Osteoblast (primary cell): ENCODE measurements around the gene MCCC1. TPM values are rescaled to one million over a fixed set of nuclear protein-coding genes. Genes with fewer than 3 reads are reported as not detected.

ENCODE experiments used
- DNase-seq: peaks from one replicate; pipeline ENCODE4 v3.0.0; 2011; ENCODE audit warnings: low spot score, mixed read lengths; ENCODE audit not compliant: insufficient read length; ENCODE audit errors: missing footprints
- H2AFZ ChIP-seq: 2 replicates; pipeline ENCODE4 v1.6.0; 2011; ENCODE audit warnings: mild to moderate bottlenecking, low read length
- H3K27ac ChIP-seq: 2 replicates; pipeline ENCODE4 v1.5.1; 2011; ENCODE audit warnings: mild to moderate bottlenecking, low read depth, low read length, moderate library complexity
- H3K27me3 ChIP-seq: 2 replicates; pipeline ENCODE4 v1.6.0; 2012; ENCODE audit warnings: mild to moderate bottlenecking, control low read depth, inconsistent platforms, low read length, moderate library complexity; ENCODE audit not compliant: insufficient read depth
- H3K36me3 ChIP-seq: 2 replicates; pipeline ENCODE4 v1.5.1; 2011; ENCODE audit warnings: mild to moderate bottlenecking, low read length, control low read depth, moderate library complexity; ENCODE audit not compliant: insufficient read depth
- H3K4me1 ChIP-seq: 2 replicates; pipeline ENCODE4 v1.5.1; 2011; ENCODE audit warnings: mild to moderate bottlenecking, low read length, control low read depth, moderate library complexity; ENCODE audit not compliant: insufficient read depth
- H3K4me2 ChIP-seq: 2 replicates; pipeline ENCODE4 v1.6.0; 2011; ENCODE audit warnings: mild to moderate bottlenecking, low read length; ENCODE audit not compliant: insufficient read depth
- H3K4me3 ChIP-seq: fragments of 200-600 bp; sonication (generic); 3 replicates; pipeline ENCODE4 v1.5.1; 2012; ENCODE audit warnings: mild to moderate bottlenecking, low read length, inconsistent platforms; ENCODE audit not compliant: insufficient read depth
- H3K79me2 ChIP-seq: 2 replicates; pipeline ENCODE4 v1.6.0; 2012; ENCODE audit warnings: mild to moderate bottlenecking, low read length, control low read depth, inconsistent platforms; ENCODE audit not compliant: insufficient read depth
- H3K9me3 ChIP-seq: 2 replicates; pipeline ENCODE4 v1.5.1; 2011; ENCODE audit warnings: low read depth, low read length, control low read depth
- H4K20me1 ChIP-seq: 2 replicates; pipeline ENCODE4 v1.6.0; 2012; ENCODE audit warnings: mild to moderate bottlenecking, low read length, control low read depth; ENCODE audit not compliant: insufficient read depth
- total RNA-seq: library from RNA; depleted of rRNA; stranded (reverse); fragments of >200 nt; gene quantifications from 2 replicates; pipeline ENCODE4 v1.2.3, GENCODE V29; 2012
- TF ChIP-seq, protein P1 (sequence below): IDR thresholded peaks from 2 replicates; pipeline ENCODE4 v1.5.1; 2011; ENCODE audit warnings: mild to moderate bottlenecking, low read depth, low read length, moderate library complexity; ENCODE audit errors: extremely low read depth

Gene MCCC1
- total RNA-seq, 1 donor: 20.6 TPM

DNA sequence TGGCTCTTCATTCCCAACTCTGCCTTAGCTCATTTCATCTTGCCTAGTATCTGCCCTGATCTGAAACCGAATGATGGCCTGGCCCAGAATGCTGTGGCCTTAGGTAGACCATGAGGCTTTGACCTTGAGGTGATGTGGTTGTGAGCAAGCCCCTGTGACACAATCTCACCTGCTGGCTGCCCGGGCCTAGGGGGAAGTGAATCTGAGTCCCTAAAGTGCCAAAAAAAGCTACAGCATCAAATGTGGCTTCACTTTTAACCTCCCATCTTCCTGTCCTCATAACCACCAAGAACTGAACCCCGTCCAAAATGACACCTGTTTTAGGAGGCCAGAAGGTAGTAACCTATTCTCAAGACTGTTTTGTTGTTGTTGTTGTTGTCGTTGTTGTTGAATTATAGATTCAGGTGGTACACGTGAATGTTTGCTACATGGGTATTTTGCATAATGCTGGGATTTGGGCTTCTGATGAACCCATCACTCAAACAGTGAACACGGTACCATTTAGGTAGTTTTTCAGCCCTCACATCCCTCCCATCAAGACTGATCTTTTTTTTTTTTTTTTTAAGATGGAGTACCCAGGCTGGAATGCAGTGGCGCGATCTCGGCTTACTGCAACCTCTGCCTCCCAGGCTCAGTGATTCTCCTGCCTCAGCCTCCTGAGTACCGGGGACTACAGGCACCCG lies 54.6 kb downstream of the MCCC1 start:
- Histone ChIP-seq H3K4me2 (no peak overlapping the region), H3K79me2 (no peaks in the 10 kb centered on the region), H3K9me3 (no peaks in the 10 kb centered on the region), H3K27ac (no peak overlapping the region), H3K4me1 (peaks cover 3% of the 10 kb centered on the region), H4K20me1 (no peaks in the 10 kb centered on the region), H3K36me3 (peaks cover 14% of the 10 kb centered on the region), H3K4me3 (no peak overlapping the region), H3K27me3 (no peaks in the 10 kb centered on the region), H2AFZ (no peak overlapping the region)
- TF ChIP-seq, protein P1, sequence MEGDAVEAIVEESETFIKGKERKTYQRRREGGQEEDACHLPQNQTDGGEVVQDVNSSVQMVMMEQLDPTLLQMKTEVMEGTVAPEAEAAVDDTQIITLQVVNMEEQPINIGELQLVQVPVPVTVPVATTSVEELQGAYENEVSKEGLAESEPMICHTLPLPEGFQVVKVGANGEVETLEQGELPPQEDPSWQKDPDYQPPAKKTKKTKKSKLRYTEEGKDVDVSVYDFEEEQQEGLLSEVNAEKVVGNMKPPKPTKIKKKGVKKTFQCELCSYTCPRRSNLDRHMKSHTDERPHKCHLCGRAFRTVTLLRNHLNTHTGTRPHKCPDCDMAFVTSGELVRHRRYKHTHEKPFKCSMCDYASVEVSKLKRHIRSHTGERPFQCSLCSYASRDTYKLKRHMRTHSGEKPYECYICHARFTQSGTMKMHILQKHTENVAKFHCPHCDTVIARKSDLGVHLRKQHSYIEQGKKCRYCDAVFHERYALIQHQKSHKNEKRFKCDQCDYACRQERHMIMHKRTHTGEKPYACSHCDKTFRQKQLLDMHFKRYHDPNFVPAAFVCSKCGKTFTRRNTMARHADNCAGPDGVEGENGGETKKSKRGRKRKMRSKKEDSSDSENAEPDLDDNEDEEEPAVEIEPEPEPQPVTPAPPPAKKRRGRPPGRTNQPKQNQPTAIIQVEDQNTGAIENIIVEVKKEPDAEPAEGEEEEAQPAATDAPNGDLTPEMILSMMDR: no peak
- no peak for DNase-seq

DNA sequence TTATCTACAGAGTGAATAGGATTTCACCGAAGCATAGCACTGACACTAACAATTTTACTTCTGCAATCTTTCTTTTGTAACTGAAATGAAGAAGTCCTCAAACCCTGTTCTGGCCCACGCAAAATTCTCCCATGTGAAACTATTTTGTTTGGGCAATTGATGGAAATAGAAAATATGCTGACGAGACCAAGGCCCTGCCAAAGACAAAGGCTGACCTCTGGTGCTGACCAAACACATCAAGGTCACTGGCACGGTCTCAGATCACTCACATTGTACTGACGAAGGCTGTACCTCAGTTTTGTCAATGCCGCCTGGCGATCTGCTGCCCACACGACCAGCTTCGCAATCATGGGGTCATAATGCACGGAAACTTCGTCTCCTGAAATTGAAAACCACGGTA lies 60.5 kb downstream of the MCCC1 start:
- no peak overlapping the region for H3K27ac ChIP-seq
- no peak overlapping the region for H2AFZ ChIP-seq
- H3K36me3 ChIP-seq: peaks cover 14% of the 10 kb centered on the region
- H3K9me3 ChIP-seq: no peaks in the 10 kb centered on the region
- no peak overlapping the region for H3K4me2 ChIP-seq
- H3K79me2 ChIP-seq: no peaks in the 10 kb centered on the region
- TF ChIP-seq, protein P1: no peak
- H3K4me1 ChIP-seq: peaks cover 6% of the 10 kb centered on the region
- H3K27me3 ChIP-seq: no peaks in the 10 kb centered on the region
- no peaks in the 10 kb centered on the region for H4K20me1 ChIP-seq
- DNase-seq: no peak
- H3K4me3 ChIP-seq: no peak overlapping the region

DNA sequence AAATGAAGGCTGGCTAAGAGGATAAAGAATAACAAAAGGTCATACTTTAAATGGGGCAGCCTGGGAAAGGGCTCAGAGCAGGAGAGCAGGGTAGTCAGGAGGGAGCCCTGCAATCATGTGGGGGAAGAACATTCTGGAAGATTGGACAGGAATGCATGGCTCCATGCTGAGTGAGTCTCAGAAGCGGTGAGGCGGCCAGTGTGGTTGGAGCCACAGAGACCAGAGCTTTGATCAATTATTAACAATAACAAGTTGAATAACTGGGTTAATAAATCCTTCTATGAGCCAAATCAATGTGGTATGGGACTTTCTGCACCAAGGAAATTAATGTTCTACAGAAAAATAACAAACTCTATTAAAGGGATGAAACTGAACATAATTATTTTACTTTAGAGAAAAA lies 61.1 kb downstream of the MCCC1 start:
- no peaks in the 10 kb centered on the region for H3K79me2 ChIP-seq
- no peak overlapping the region for H3K4me2 ChIP-seq
- H3K36me3 ChIP-seq: peaks cover 16% of the 10 kb centered on the region
- H3K4me3 ChIP-seq: no peak overlapping the region
- no peaks in the 10 kb centered on the region for H4K20me1 ChIP-seq
- no peak overlapping the region for H2AFZ ChIP-seq
- no peaks in the 10 kb centered on the region for H3K9me3 ChIP-seq
- no peaks in the 10 kb centered on the region for H3K27me3 ChIP-seq
- H3K27ac ChIP-seq: no peak overlapping the region
- no peak for DNase-seq
- H3K4me1 ChIP-seq: peaks cover 10% of the 10 kb centered on the region
- TF ChIP-seq, protein P1: no peak

DNA sequence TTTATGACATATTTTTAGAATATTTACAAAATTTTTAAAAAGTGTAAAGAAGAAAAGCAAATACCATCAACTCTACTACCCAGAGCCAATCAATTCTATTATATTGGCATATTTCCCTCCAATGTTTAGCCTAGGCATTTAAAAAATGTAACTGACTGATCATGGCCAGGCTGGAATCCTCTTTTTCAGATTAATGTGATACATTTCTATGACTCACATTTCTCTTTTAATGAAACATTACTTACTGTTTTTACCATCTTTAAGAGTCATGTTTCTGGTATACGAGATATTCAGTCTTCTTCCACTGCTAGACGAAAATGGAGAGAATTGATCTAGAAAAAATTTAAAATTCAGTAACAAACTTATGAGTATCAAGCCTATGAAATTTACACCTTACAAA lies 65.5 kb downstream of the MCCC1 start:
- peak; percentile 25 for DNase-seq
- Histone ChIP-seq H3K27me3 (no peaks in the 10 kb centered on the region), H3K79me2 (no peaks in the 10 kb centered on the region), H4K20me1 (no peaks in the 10 kb centered on the region), H3K4me2 (no peak overlapping the region), H3K36me3 (peaks cover 16% of the 10 kb centered on the region), H3K4me3 (no peak overlapping the region), H3K4me1 (peaks cover 14% of the 10 kb centered on the region), H3K27ac (peak overlapping the region; percentile 25), H3K9me3 (no peaks in the 10 kb centered on the region), H2AFZ (no peak overlapping the region)
- TF ChIP-seq, protein P1: no peak
